HCT116 (cell line): ENCODE measurements around the gene POU2AF2. TPM values are rescaled to one million over a fixed set of nuclear protein-coding genes. Genes with fewer than 3 reads are reported as not detected.

ENCODE experiments used
- ATAC-seq: fragments of 200-7000 bp; cut with Tn5 transposase; 2 replicates; pipeline ENCODE4 v1.9.1; 2020; ENCODE audit warnings: mild to moderate bottlenecking, moderate library complexity
- BruUV-seq: library from RNA; stranded (reverse); fragments of 400-500 nt; replicated peaks from 2 replicates; lab custom pipeline; 2021; lab: Mats Ljungman, UMichigan
- CTCF ChIA-PET: fragments of 300-600 bp; sonication (Branson Sonifier 250); formaldehyde crosslinking; loops from one replicate; lab custom pipeline; 2021; ENCODE audit warnings: antibody characterized with exemption; lab: Charles Lee
- POLR2A ChIA-PET: fragments of 300-600, 350-600 bp; sonication (Branson Sonifier 250); formaldehyde crosslinking; loops from one replicate; lab custom pipeline; 2021; ENCODE audit warnings: antibody characterized with exemption; lab: Charles Lee
- RAD21 ChIA-PET, 2 experiments: fragments of 300-600 bp; sonication (Branson Sonifier 250); formaldehyde crosslinking; loops; one replicate each; lab custom pipeline; 2023; ENCODE audit warnings: low total read pairs in 2 of 2; ENCODE audit not compliant: uncharacterized antibody in 2 of 2, unreplicated experiment in 2 of 2, low non-redundant PET in 1 of 2; lab: Charles Lee
- DNase-seq: peaks from one replicate; pipeline ENCODE4 v3.0.0-alpha.2; 2010; ENCODE audit warnings: low read depth, low spot score
- H2AFZ ChIP-seq: fragments of 200-600 bp; shearing (Covaris generic), sonication (generic); 2 replicates; pipeline ENCODE4 v1.6.1; 2017; ENCODE audit warnings: low read depth, mixed run types, mixed read lengths, antibody characterized with exemption, low read length; ENCODE audit not compliant: poor library complexity, severe bottlenecking
- H3K27ac ChIP-seq: 2 replicates; pipeline ENCODE4 v1.5.1; 2012; ENCODE audit warnings: low read depth, low read length
- H3K27me3 ChIP-seq: fragments of 200-600 bp; sonication (generic); 2 replicates; pipeline ENCODE4 v1.6.1; 2016; ENCODE audit warnings: mixed run types, low read length, mixed read lengths; ENCODE audit not compliant: insufficient read depth
- H3K36me3 ChIP-seq, 2 experiments: fragments of 200-500 bp in 1 of 2; fragments of 200-600 bp in 1 of 2; sonication (Bioruptor generic) in 1 of 2; sonication (generic) in 1 of 2; 2 replicates each; pipeline versions ENCODE4 v1.5.1 to v1.6.1; 2014 to 2016; ENCODE audit warnings: low read length in 2 of 2, inconsistent platforms in 1 of 2, mixed read lengths in 1 of 2, mixed run types in 1 of 2; ENCODE audit not compliant: insufficient read depth in 2 of 2, control insufficient read depth in 1 of 2
- H3K4me1 ChIP-seq, 2 experiments: fragments of 200-600 bp in 1 of 2; sonication (generic) in 1 of 2; 2 replicates each; pipeline versions ENCODE4 v1.5.1 to v1.6.1; 2012 to 2017; ENCODE audit warnings: low read length in 2 of 2, inconsistent platforms in 1 of 2, mild to moderate bottlenecking in 1 of 2, mixed read lengths in 1 of 2, mixed run types in 1 of 2, moderate library complexity in 1 of 2; ENCODE audit not compliant: insufficient read depth in 2 of 2, control insufficient read depth in 1 of 2
- H3K4me2 ChIP-seq: fragments of 200-600 bp; sonication (generic); 2 replicates; pipeline ENCODE4 v1.6.1; 2017; ENCODE audit warnings: mixed run types, low read length, mixed read lengths
- H3K4me3 ChIP-seq, 2 experiments: fragments of 200-600 bp in 1 of 2; sonication (generic) in 1 of 2; replicated peaks in 1 of 2; 2 replicates each; pipeline ENCODE4 v1.5.1; 2011 to 2016; ENCODE audit warnings: low read length in 2 of 2, control low read depth in 1 of 2, low read depth in 1 of 2, mild to moderate bottlenecking in 1 of 2, mixed read lengths in 1 of 2, mixed run types in 1 of 2
- H3K79me2 ChIP-seq: fragments of 200-600 bp; sonication (generic); 2 replicates; pipeline ENCODE4 v1.6.1; 2017; ENCODE audit warnings: mild to moderate bottlenecking, mixed run types, low read length, moderate library complexity, mixed read lengths; ENCODE audit not compliant: insufficient read depth
- H3K9ac ChIP-seq: fragments of 200-600 bp; sonication (generic); 2 replicates; pipeline ENCODE4 v1.6.1; 2016; ENCODE audit warnings: low read length, mixed read lengths
- H3K9me2 ChIP-seq: fragments of 200-600 bp; sonication (generic), shearing (Covaris generic); 2 replicates; pipeline ENCODE4 v1.6.1; 2017; ENCODE audit warnings: mixed run types, mild to moderate bottlenecking, moderate library complexity; ENCODE audit not compliant: insufficient read depth
- H3K9me3 ChIP-seq, 2 experiments: fragments of 200-500 bp in 1 of 2; fragments of 200-600 bp in 1 of 2; sonication (Bioruptor generic) in 1 of 2; sonication (generic) in 1 of 2; 2 replicates each; pipeline ENCODE4 v1.6.1; 2014 to 2017; ENCODE audit warnings: low read length in 2 of 2, mixed read lengths in 2 of 2, inconsistent platforms in 1 of 2, low read depth in 1 of 2, mild to moderate bottlenecking in 1 of 2, mixed run types in 1 of 2, moderate library complexity in 1 of 2; ENCODE audit not compliant: control insufficient read depth in 1 of 2, insufficient read depth in 1 of 2
- H4K20me1 ChIP-seq: fragments of 200-600 bp; sonication (generic), shearing (Covaris generic); 2 replicates; pipeline ENCODE4 v1.6.1; 2017; ENCODE audit warnings: mixed run types, mild to moderate bottlenecking, moderate library complexity; ENCODE audit not compliant: insufficient read depth
- CBX3 ChIP-seq: IDR thresholded peaks from 2 replicates; pipeline ENCODE4 v1.6.1; 2012; ENCODE audit warnings: low read depth
- CEBPB ChIP-seq: IDR thresholded peaks from 2 replicates; pipeline ENCODE4 v1.6.1; 2012; ENCODE audit warnings: low read depth
- CTCF ChIP-seq, 3 experiments: fragments of 200-600 bp in 1 of 3; sonication (generic) in 1 of 3; IDR thresholded peaks in 2 of 3; conservative IDR thresholded peaks in 1 of 3; 2 replicates each; pipeline ENCODE4 v1.5.1; 2012 to 2017; ENCODE audit warnings: low read depth in 2 of 3, low read length in 2 of 3, antibody characterized with exemption in 1 of 3, borderline replicate concordance in 1 of 3, control low read depth in 1 of 3, mild to moderate bottlenecking in 1 of 3, mixed read lengths in 1 of 3, mixed run types in 1 of 3, moderate library complexity in 1 of 3; ENCODE audit not compliant: insufficient read depth in 1 of 3
- EGR1 ChIP-seq: IDR thresholded peaks from 2 replicates; pipeline ENCODE4 v1.6.1; 2012; ENCODE audit warnings: low read depth
- ELF1 ChIP-seq: IDR thresholded peaks from 2 replicates; pipeline ENCODE4 v1.6.1; 2012; ENCODE audit warnings: low read depth, borderline replicate concordance
- EZH2 ChIP-seq: fragments of 200-600 bp; sonication (generic); IDR thresholded peaks from 2 replicates; pipeline ENCODE4 v1.6.1; 2017; ENCODE audit warnings: antibody characterized with exemption, mixed run types
- EZH2phosphoT487 ChIP-seq: fragments of 200-600 bp; IDR thresholded peaks from 2 replicates; pipeline ENCODE4 v1.6.1; 2018; ENCODE audit warnings: antibody characterized with exemption, borderline replicate concordance
- FOSL1 ChIP-seq: IDR thresholded peaks from 2 replicates; pipeline ENCODE4 v1.6.1; 2012; ENCODE audit warnings: low read depth
- JUND ChIP-seq: IDR thresholded peaks from 2 replicates; pipeline ENCODE4 v1.6.1; 2012
- MAX ChIP-seq: IDR thresholded peaks from 2 replicates; pipeline ENCODE4 v1.6.1; 2012
- POLR2A ChIP-seq: IDR thresholded peaks from 2 replicates; pipeline ENCODE4 v1.7.0; 2011; ENCODE audit warnings: borderline replicate concordance; ENCODE audit not compliant: insufficient read depth, insufficient read length; ENCODE audit errors: extremely low read depth
- POLR2AphosphoS5 ChIP-seq: IDR thresholded peaks from 2 replicates; pipeline ENCODE4 v1.6.1; 2011; ENCODE audit warnings: mild to moderate bottlenecking, low read depth, low read length, moderate library complexity
- REST ChIP-seq: IDR thresholded peaks from 2 replicates; pipeline ENCODE4 v1.6.1; 2012; ENCODE audit warnings: low read depth
- SIN3A ChIP-seq: IDR thresholded peaks from 2 replicates; pipeline ENCODE4 v1.6.1; 2012; ENCODE audit warnings: low read depth
- SP1 ChIP-seq: IDR thresholded peaks from 2 replicates; pipeline ENCODE4 v1.6.1; 2012; ENCODE audit warnings: low read depth
- SRF ChIP-seq: IDR thresholded peaks from 2 replicates; pipeline ENCODE4 v1.6.1; 2012; ENCODE audit warnings: low read depth
- ZFX ChIP-seq: fragments of 450-650 bp; IDR thresholded peaks from 2 replicates; pipeline ENCODE4 v1.6.1; 2017
- ZNF274 ChIP-seq: fragments of 200-500 bp; sonication (Bioruptor generic); IDR thresholded peaks from 2 replicates; pipeline ENCODE4 v1.6.1; 2014; ENCODE audit warnings: mild to moderate bottlenecking, low read depth, low read length, inconsistent platforms
- intact Hi-C: fragments of 100-400 bp; cut with micrococcal nuclease; formaldehyde crosslinking; loops from 2 replicates; pipeline ENCODE4 v1.10.0; 2022
- total RNA-seq: library from RNA; stranded (reverse); gene quantifications from one replicate; pipeline ENCODE4 v1.2.1, GENCODE V29; 2021; ENCODE audit not compliant: unreplicated experiment
- TF ChIP-seq, protein P1 (sequence below): IDR thresholded peaks from 2 replicates; pipeline ENCODE4 v1.6.1; 2012
- TF ChIP-seq, protein P2 (sequence below): IDR thresholded peaks from 2 replicates; pipeline ENCODE4 v1.6.1; 2011; ENCODE audit warnings: mild to moderate bottlenecking, low read length, moderate library complexity; ENCODE audit not compliant: insufficient replicate concordance; ENCODE audit errors: extremely low read depth

The POU2AF2 gene
- total RNA-seq, 1 experiment from 2014 or later = not detected

GRCh38 chr11:111324277-111324720, 78.8 kb downstream of the POU2AF2 start:
- Histone ChIP-seq H3K4me2 (no peak overlapping the region), H3K4me1 (no peaks in the 10 kb centered on the region), H3K9me2 (no peaks in the 10 kb centered on the region), H4K20me1 (no peaks in the 10 kb centered on the region), H3K27ac (no peak overlapping the region), H3K27me3 (peaks cover 22% of the 10 kb centered on the region), H2AFZ (no peak overlapping the region), H3K4me3 (no peak overlapping the region), H3K79me2 (no peaks in the 10 kb centered on the region), H3K36me3 (no peaks in the 10 kb centered on the region), H3K9me3 (no peaks in the 10 kb centered on the region), H3K9ac (no peak overlapping the region)
- ChIA-PET POLR2A (no interaction called here), RAD21 (no interaction called here), CTCF (no interaction called here)
- intact Hi-C loops = no loop called here
- DNase-seq (no peak), ATAC-seq (no peak)
- BruUV-seq = no TSS peak
- TF ChIP-seq ZNF274 = no peak
- no peak for TF ChIP-seq EGR1
- TF ChIP-seq CBX3 = no peak
- TF ChIP-seq SP1 = no peak
- TF ChIP-seq, protein P1, sequence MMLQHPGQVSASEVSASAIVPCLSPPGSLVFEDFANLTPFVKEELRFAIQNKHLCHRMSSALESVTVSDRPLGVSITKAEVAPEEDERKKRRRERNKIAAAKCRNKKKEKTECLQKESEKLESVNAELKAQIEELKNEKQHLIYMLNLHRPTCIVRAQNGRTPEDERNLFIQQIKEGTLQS = no peak
- no peak for TF ChIP-seq MAX
- TF ChIP-seq SIN3A = no peak
- TF ChIP-seq ELF1 = no peak
- no peak for TF ChIP-seq CTCF (IDR thresholded peaks at IDR 0.05 in 2 of 3, conservative IDR thresholded peaks at IDR 0.05 in 1 of 3; ENCODE audit: borderline replicate concordance in 1 of 3, insufficient read depth in 1 of 3, low read depth in 2 of 3, low read length in 2 of 3)
- TF ChIP-seq ZFX = no peak
- TF ChIP-seq CEBPB = no peak
- no peak for TF ChIP-seq EZH2
- no peak for TF ChIP-seq POLR2A
- no peak for TF ChIP-seq POLR2AphosphoS5
- TF ChIP-seq JUND = no peak
- TF ChIP-seq SRF = no peak
- no peak for TF ChIP-seq REST
- TF ChIP-seq FOSL1 = no peak
- TF ChIP-seq, protein P2, sequence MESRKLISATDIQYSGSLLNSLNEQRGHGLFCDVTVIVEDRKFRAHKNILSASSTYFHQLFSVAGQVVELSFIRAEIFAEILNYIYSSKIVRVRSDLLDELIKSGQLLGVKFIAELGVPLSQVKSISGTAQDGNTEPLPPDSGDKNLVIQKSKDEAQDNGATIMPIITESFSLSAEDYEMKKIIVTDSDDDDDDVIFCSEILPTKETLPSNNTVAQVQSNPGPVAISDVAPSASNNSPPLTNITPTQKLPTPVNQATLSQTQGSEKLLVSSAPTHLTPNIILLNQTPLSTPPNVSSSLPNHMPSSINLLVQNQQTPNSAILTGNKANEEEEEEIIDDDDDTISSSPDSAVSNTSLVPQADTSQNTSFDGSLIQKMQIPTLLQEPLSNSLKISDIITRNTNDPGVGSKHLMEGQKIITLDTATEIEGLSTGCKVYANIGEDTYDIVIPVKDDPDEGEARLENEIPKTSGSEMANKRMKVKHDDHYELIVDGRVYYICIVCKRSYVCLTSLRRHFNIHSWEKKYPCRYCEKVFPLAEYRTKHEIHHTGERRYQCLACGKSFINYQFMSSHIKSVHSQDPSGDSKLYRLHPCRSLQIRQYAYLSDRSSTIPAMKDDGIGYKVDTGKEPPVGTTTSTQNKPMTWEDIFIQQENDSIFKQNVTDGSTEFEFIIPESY = no peak
- no peak for TF ChIP-seq EZH2phosphoT487
